NT2/D1 (cell line): ENCODE results near the gene OR52A5.

Experiments
- SUZ12 ChIP-seq: IDR thresholded peaks from 2 replicates; pipeline ENCODE4 v1.6.1; 2011; ENCODE audit not compliant: insufficient read length, insufficient read depth; ENCODE audit errors: extremely low read depth
- YY1 ChIP-seq: IDR thresholded peaks from 2 replicates; pipeline ENCODE4 v1.6.1; 2011; ENCODE audit not compliant: insufficient read length, insufficient read depth
- ZNF274 ChIP-seq: IDR thresholded peaks from 2 replicates; pipeline ENCODE4 v1.6.1; 2011; ENCODE audit warnings: mild to moderate bottlenecking, low read depth, low read length

- TF ChIP-seq YY1 = no peak
- TF ChIP-seq ZNF274 = no peak
- TF ChIP-seq SUZ12 = no peak
These were observed 1.9 kb downstream of the OR52A5 start for GRCh38 chr11:5136261-5136660.
